Smooth muscle cell (in vitro differentiated cells): Measurements from ENCODE around the gene DUSP1. TPM values are rescaled to one million over a fixed set of nuclear protein-coding genes. Genes with fewer than 3 reads are reported as not detected.
"Not testable (repeated sequence)": the region's sequence is repeated elsewhere in the genome, so short reads cannot be mapped to it uniquely, and the experiment has no call there.

Experiments
- DNase-seq: peaks from one replicate; lab custom pipeline; 2025; ENCODE audit not compliant: unreplicated experiment; lab: John Stamatoyannopoulos, UW
- H2AFZ ChIP-seq: fragments of 200-600 bp; sonication (generic); 2 replicates; pipeline ENCODE4 v1.6.0; 2016; ENCODE audit warnings: antibody characterized with exemption, low read depth, mild to moderate bottlenecking
- H3F3A ChIP-seq: fragments of 200-600 bp; sonication (generic); 2 replicates; pipeline ENCODE4 v1.6.0; 2017; ENCODE audit warnings: antibody characterized with exemption, low read depth
- H3K27ac ChIP-seq: fragments of 200-600 bp; sonication (generic); 2 replicates; pipeline ENCODE4 v1.5.1; 2016; ENCODE audit warnings: low read depth, mild to moderate bottlenecking
- H3K27me3 ChIP-seq: fragments of 200-600 bp; sonication (generic); 2 replicates; pipeline ENCODE4 v1.6.1; 2016; ENCODE audit warnings: low read depth, mild to moderate bottlenecking
- H3K36me3 ChIP-seq: fragments of 200-600 bp; sonication (generic); 2 replicates; pipeline ENCODE4 v1.5.1; 2016; ENCODE audit warnings: low read depth
- H3K4me1 ChIP-seq: fragments of 200-600 bp; sonication (generic); 2 replicates; pipeline ENCODE4 v1.5.1; 2016; ENCODE audit warnings: low read depth
- H3K4me2 ChIP-seq: fragments of 200-600 bp; sonication (generic); 2 replicates; pipeline ENCODE4 v1.6.0; 2016; ENCODE audit warnings: mild to moderate bottlenecking
- H3K4me3 ChIP-seq: fragments of 200-600 bp; sonication (generic); 2 replicates; pipeline ENCODE4 v1.5.1; 2016; ENCODE audit warnings: mild to moderate bottlenecking
- H3K79me2 ChIP-seq: fragments of 200-600 bp; sonication (generic); 2 replicates; pipeline ENCODE4 v1.6.0; 2016; ENCODE audit warnings: low read depth, mild to moderate bottlenecking
- H3K9ac ChIP-seq: fragments of 200-600 bp; sonication (generic); 2 replicates; pipeline ENCODE4 v1.6.0; 2016; ENCODE audit warnings: low read depth
- H3K9me3 ChIP-seq: fragments of 200-600 bp; sonication (generic); replicated peaks from 2 replicates; pipeline ENCODE4 v1.5.1; 2016; ENCODE audit warnings: low read depth
- H4K20me1 ChIP-seq: fragments of 200-600 bp; sonication (generic); 2 replicates; pipeline ENCODE4 v1.6.0; 2016; ENCODE audit warnings: low read depth
- CTCF ChIP-seq: fragments of 200-600 bp; sonication (generic); IDR thresholded peaks from 2 replicates; pipeline ENCODE4 v1.5.1; 2017; ENCODE audit warnings: borderline replicate concordance, mild to moderate bottlenecking, antibody characterized with exemption; ENCODE audit not compliant: insufficient read depth, poor library complexity, severe bottlenecking
- WGBS: methylation state at CpG from one replicate; pipeline ENCODE4 v1.1.7; 2016; ENCODE audit warnings: low lambda C conversion rate; 5-methylcytosine and 5-hydroxymethylcytosine counted together
- polyA plus RNA-seq: library from polyadenylated mRNA; unstranded; fragments of >200 nt; fragmentation: Nextera tagmentation; extraction: Ambion mirVana; gene quantifications from 2 replicates; pipeline ENCODE4 v1.2.1, GENCODE V29; 2016
- total RNA-seq: library from RNA; depleted of rRNA; stranded (reverse); fragments of >200 nt; gene quantifications from 2 replicates; pipeline ENCODE4 v1.2.3, GENCODE V29; 2014

Gene DUSP1
- total and polyA plus RNA-seq, 2 experiments from 2014 or later, result 817 to 995 TPM

DNA sequence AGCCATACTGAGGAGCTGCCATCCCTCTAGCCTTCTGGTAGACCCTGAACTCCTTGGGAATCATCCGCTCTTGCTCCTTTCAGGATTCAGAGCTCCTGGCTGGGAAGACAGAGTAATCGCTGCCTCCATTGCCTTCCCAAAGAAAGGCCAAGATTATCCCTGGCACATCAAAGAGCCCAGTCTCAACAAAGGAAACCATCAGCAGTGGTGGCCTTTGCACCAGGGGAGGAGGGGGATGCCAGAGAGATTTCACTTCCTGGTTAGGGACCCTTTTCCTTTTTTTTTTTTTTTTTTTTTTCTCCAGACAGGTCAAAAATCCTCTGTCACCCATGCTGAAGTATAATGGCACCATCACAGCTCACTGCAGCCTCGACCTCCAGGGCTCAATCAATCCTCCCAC, 47.1 kb upstream of the DUSP1 start:
- Histone ChIP-seq H3K36me3 (no peaks in the 10 kb centered on the region), H4K20me1 (no peaks in the 10 kb centered on the region), H2AFZ (no peak overlapping the region), H3K27me3 (no peaks in the 10 kb centered on the region), H3K4me3 (no peak overlapping the region), H3K4me1 (no peaks in the 10 kb centered on the region), H3K9ac (no peak overlapping the region), H3K27ac (peak overlapping the region; percentile 88), H3K79me2 (no peaks in the 10 kb centered on the region), H3F3A (peaks cover 4% of the 10 kb centered on the region), H3K9me3 (no peaks in the 10 kb centered on the region), H3K4me2 (no peak overlapping the region)
- WGBS, result 90% methylated on average over 3 of the region's 3 CpGs
- TF ChIP-seq CTCF, result no peak
- no peak for DNase-seq

GRCh38 chr5:172817664-172818063, 46.7 kb upstream of the DUSP1 start:
- Histone ChIP-seq H3K27ac (peak overlapping the region; percentile 88), H3K9me3 (no peaks in the 10 kb centered on the region), H3K4me1 (no peaks in the 10 kb centered on the region), H4K20me1 (no peaks in the 10 kb centered on the region), H3K4me3 (no peak overlapping the region), H3K36me3 (no peaks in the 10 kb centered on the region), H3K79me2 (no peaks in the 10 kb centered on the region), H3K27me3 (no peaks in the 10 kb centered on the region), H3K4me2 (no peak overlapping the region), H2AFZ (no peak overlapping the region), H3K9ac (no peak overlapping the region), H3F3A (peaks cover 4% of the 10 kb centered on the region)
- no peak for DNase-seq
- over 99% methylated on average over 7 of the region's 7 CpGs for WGBS
- no peak for TF ChIP-seq CTCF

GRCh38 chr5:172816925-172817562, 46.0 kb upstream of the DUSP1 start:
- DNase-seq, result no peak
- Histone ChIP-seq H3K9me3 (no peaks in the 10 kb centered on the region), H3F3A (peaks cover 4% of the 10 kb centered on the region), H3K36me3 (no peaks in the 10 kb centered on the region), H2AFZ (no peak overlapping the region), H3K4me2 (peak overlapping the region; percentile 5), H3K27ac (peak overlapping the region; percentile 88), H3K4me3 (no peak overlapping the region), H4K20me1 (no peaks in the 10 kb centered on the region), H3K79me2 (no peaks in the 10 kb centered on the region), H3K4me1 (no peaks in the 10 kb centered on the region), H3K27me3 (no peaks in the 10 kb centered on the region), H3K9ac (no peak overlapping the region)
- WGBS, result 57% methylated on average over 5 of the region's 5 CpGs
- no peak for TF ChIP-seq CTCF

GRCh38 chr5:172815631-172816030, 44.6 kb upstream of the DUSP1 start:
- no peaks in the 10 kb centered on the region for H3K4me1 ChIP-seq
- no peak for TF ChIP-seq CTCF
- no peak overlapping the region for H3K27ac ChIP-seq
- WGBS, result 61% methylated on average over 7 of the region's 7 CpGs
- H3K9me3 ChIP-seq, result no peaks in the 10 kb centered on the region
- no peak for DNase-seq
- H3K79me2 ChIP-seq, result no peaks in the 10 kb centered on the region
- no peaks in the 10 kb centered on the region for H4K20me1 ChIP-seq
- H3K4me2 ChIP-seq, result no peak overlapping the region
- H3K27me3 ChIP-seq, result no peaks in the 10 kb centered on the region
- no peaks in the 10 kb centered on the region for H3K36me3 ChIP-seq
- H3F3A ChIP-seq, result peaks cover 4% of the 10 kb centered on the region
- peak overlapping the region; percentile 36 for H2AFZ ChIP-seq
- H3K4me3 ChIP-seq, result no peak overlapping the region
- H3K9ac ChIP-seq, result no peak overlapping the region

DNA sequence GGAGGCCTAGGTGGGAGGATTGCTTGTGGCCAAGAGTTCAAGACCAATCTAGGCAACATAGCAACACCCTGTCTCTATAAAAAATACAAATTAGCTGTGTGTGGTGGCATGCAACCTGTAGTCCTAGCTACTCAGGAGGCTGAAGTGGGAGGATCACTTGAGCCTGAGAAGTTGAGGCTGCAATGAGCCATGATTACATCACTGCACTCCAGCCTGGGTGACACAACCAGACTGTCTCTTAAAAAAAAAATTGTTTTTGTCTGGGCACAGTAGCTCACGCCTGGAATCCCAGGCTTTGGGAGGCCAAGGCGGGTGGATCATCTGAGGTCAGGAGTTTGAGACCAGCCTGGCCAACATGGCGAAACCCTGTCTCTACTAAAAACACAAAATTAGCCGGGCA, 40.0 kb upstream of the DUSP1 start:
- not testable (repeated sequence) for H3K4me3 ChIP-seq, H3K36me3 ChIP-seq, H3K27me3 ChIP-seq, H3K4me2 ChIP-seq, H3K9me3 ChIP-seq, H2AFZ ChIP-seq, H3F3A ChIP-seq, DNase-seq, H3K4me1 ChIP-seq, H3K79me2 ChIP-seq, H4K20me1 ChIP-seq, H3K27ac ChIP-seq, H3K9ac ChIP-seq
- 79% methylated on average over 4 of the region's 4 CpGs for WGBS
